Mucosa of descending colon (tissue), 3 donors: ENCODE results near the gene CHCT1. TPM values are rescaled to one million over a fixed set of nuclear protein-coding genes. Genes with fewer than 3 reads are reported as not detected.

ENCODE experiments used
- ATAC-seq: fragments of 200-7000 bp; cut with Tn5 transposase; one replicate; pipeline ENCODE4 v1.9.1; 2020; ENCODE audit warnings: mild to moderate bottlenecking, moderate library complexity
- DNase-seq, 3 donors: peaks; one replicate each; pipeline ENCODE4 v3.0.0-alpha.2; 2020
- H3K36me3 ChIP-seq: fragments of 200-600 bp; one replicate; pipeline ENCODE4 v1.8.0; 2021; ENCODE audit warnings: low read depth, mild to moderate bottlenecking
- H3K4me1 ChIP-seq: fragments of 200-600 bp; one replicate; pipeline ENCODE4 v1.8.0; 2021; ENCODE audit warnings: low read depth, mild to moderate bottlenecking
- H3K4me3 ChIP-seq: fragments of 200-600 bp; one replicate; pipeline ENCODE4 v1.8.0; 2021; ENCODE audit warnings: mild to moderate bottlenecking
- H3K9me3 ChIP-seq: fragments of 200-600 bp; one replicate; pipeline ENCODE4 v1.8.0; 2021; ENCODE audit warnings: mild to moderate bottlenecking
- CTCF ChIP-seq: fragments of 200-600 bp; IDR thresholded peaks from one replicate; pipeline ENCODE4 v1.8.0; 2022; ENCODE audit warnings: antibody characterized with exemption, mild to moderate bottlenecking
- intact Hi-C, 2 donors: fragments of 100-400 bp; cut with DNase I in 1 of 2; cut with micrococcal nuclease in 1 of 2; formaldehyde crosslinking; loops; one replicate each; pipeline versions ENCODE4 v1.11.0 to v1.11.1; 2022; cut with DNase I, micrococcal nuclease
- total RNA-seq, 3 donors: library from RNA; stranded (reverse); fragmentation: NEBNext Ultra II Directional in 2 of 3; extraction: Animal tissue kit (Norgen Biotek cat#: 25700) in 2 of 3; gene quantifications; one replicate each; pipeline versions ENCODE4 v1.2.1 to v1.2.4, GENCODE V29; 2021 to 2023
- donor health status: DM: no; HTN: no; CAD: no; lungs with moderate emphysema.
- donor health status: DM: no; HTN: no; CAD: no.
- donor health status: DM: no; HTN: yes; CAD: no.

CHCT1 gene
- total RNA-seq, 3 donors from 2014 or later: not detected

GRCh38 chr17:60473788-60474187 lies 51.5 kb downstream of the CHCT1 start:
- Histone ChIP-seq H3K4me3 (no peak overlapping the region), H3K4me1 (no peaks in the 10 kb centered on the region), H3K9me3 (no peaks in the 10 kb centered on the region), H3K36me3 (no peaks in the 10 kb centered on the region)
- ATAC-seq (no peak), DNase-seq (no peak)
- intact Hi-C loops: no loop called here
- no peak for TF ChIP-seq CTCF

Other genes with a start within 250 kb of the CHCT1 start
- gene USP32, start 30.4 kb upstream of the CHCT1 start, total RNA-seq: 10 to 100 TPM; 37.2 to 52.3 (median 38.5) TPM
- gene APPBP2, start 103.8 kb downstream of the CHCT1 start, total RNA-seq: 10 to 100 TPM; 31.0 to 50.1 (median 35.0) TPM
- 10 to 100 TPM; 16.0 to 20.6 (median 16.3) TPM for gene PPM1D, start 177.7 kb downstream of the CHCT1 start, total RNA-seq